GM08714 (cell line): Measurements from ENCODE around the gene MAPK14.

Experiments
- H3K4me3 ChIP-seq: fragments of 200-500 bp; sonication (Bioruptor generic); 2 replicates; pipeline ENCODE4 v1.5.1; 2014; ENCODE audit warnings: mild to moderate bottlenecking, low read length, inconsistent platforms
- ZNF274 ChIP-seq: IDR thresholded peaks from 2 replicates; pipeline ENCODE4 v1.6.1; 2012; ENCODE audit warnings: mild to moderate bottlenecking, low read depth, low read length

The MAPK14 gene

GRCh38 chr6:36133912-36134311 lies 106.3 kb downstream of the MAPK14 start:
- TF ChIP-seq ZNF274, result no peak
- no peak overlapping the region for H3K4me3 ChIP-seq

GRCh38 chr6:36135053-36135731 lies 107.6 kb downstream of the MAPK14 start:
- H3K4me3 ChIP-seq, result no peak overlapping the region
- TF ChIP-seq ZNF274, result no peak

GRCh38 chr6:36136034-36136433 lies 108.4 kb downstream of the MAPK14 start:
- TF ChIP-seq ZNF274, result no peak
- no peak overlapping the region for H3K4me3 ChIP-seq

- no peak for TF ChIP-seq ZNF274
- no peak overlapping the region for H3K4me3 ChIP-seq
Measured at GRCh38 chr6:36136551-36136950, 108.9 kb downstream of the MAPK14 start.

GRCh38 chr6:36138667-36139066 lies 111.1 kb downstream of the MAPK14 start:
- TF ChIP-seq ZNF274, result no peak
- no peak overlapping the region for H3K4me3 ChIP-seq

- H3K4me3 ChIP-seq, result no peak overlapping the region
- TF ChIP-seq ZNF274, result no peak
Measured at GRCh38 chr6:36139431-36139830, 111.8 kb downstream of the MAPK14 start.

GRCh38 chr6:36139991-36140710 lies 112.5 kb downstream of the MAPK14 start:
- TF ChIP-seq ZNF274, result no peak

GRCh38 chr6:36141091-36141490 lies 113.5 kb downstream of the MAPK14 start:
- H3K4me3 ChIP-seq, result no peak overlapping the region
- no peak for TF ChIP-seq ZNF274

More at GRCh38 chr6:36139991-36140710, 112.5 kb downstream of the MAPK14 start:
- H3K4me3 ChIP-seq, result no peak overlapping the region

GRCh38 chr6:36141961-36142360 lies 114.4 kb downstream of the MAPK14 start:
- no peak overlapping the region for H3K4me3 ChIP-seq
- no peak for TF ChIP-seq ZNF274

- no peak for TF ChIP-seq ZNF274
Measured at GRCh38 chr6:36142971-36143838, 115.6 kb downstream of the MAPK14 start.

GRCh38 chr6:36145495-36145894 lies 117.9 kb downstream of the MAPK14 start:
- TF ChIP-seq ZNF274, result no peak
- no peak overlapping the region for H3K4me3 ChIP-seq

More at GRCh38 chr6:36142971-36143838, 115.6 kb downstream of the MAPK14 start:
- H3K4me3 ChIP-seq, result no peak overlapping the region

GRCh38 chr6:36147294-36147693 lies 119.7 kb downstream of the MAPK14 start:
- no peak overlapping the region for H3K4me3 ChIP-seq
- no peak for TF ChIP-seq ZNF274

GRCh38 chr6:36149476-36149875 lies 121.9 kb downstream of the MAPK14 start:
- no peak for TF ChIP-seq ZNF274
- no peak overlapping the region for H3K4me3 ChIP-seq

GRCh38 chr6:36150283-36150682 lies 122.7 kb downstream of the MAPK14 start:
- H3K4me3 ChIP-seq, result no peak overlapping the region
- no peak for TF ChIP-seq ZNF274
